ENCODE measurements around the gene SLC35F4. TPM values are rescaled to one million over a fixed set of nuclear protein-coding genes. Genes with fewer than 3 reads are reported as not detected.
"Not testable (repeated sequence)": the region's sequence is repeated elsewhere in the genome, so short reads cannot be mapped to it uniquely, and the experiment has no call there.

Gene SLC35F4
- total RNA-seq, 3 donors from 2014 or later: not detected

DNA sequence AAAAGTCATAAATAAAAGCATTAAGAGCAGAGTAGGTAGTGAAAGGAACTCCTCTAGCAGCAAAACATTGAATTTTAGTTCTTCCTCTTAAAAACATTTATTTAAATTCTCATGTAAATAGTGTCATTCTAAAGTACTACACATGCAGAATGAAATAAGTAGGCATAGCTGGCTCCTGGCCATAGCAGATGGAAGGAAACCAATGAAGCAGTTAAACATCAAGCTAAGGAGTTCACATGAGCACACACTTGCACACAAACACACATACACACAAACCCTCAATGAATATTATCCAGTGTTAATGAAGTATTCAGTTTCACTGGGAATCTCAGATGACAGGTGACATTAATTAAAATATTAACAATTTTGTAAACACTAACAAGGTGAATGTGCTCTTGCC is 69.3 kb downstream of the SLC35F4 start:
- Mint-ChIP-seq H3K4me3 (no peak overlapping the region), H3K36me3 (ENCODE audit: insufficient read depth) (no peaks in the 10 kb centered on the region), H3K27me3 (ENCODE audit: low read depth) (no peaks in the 10 kb centered on the region), H3K4me1 (ENCODE audit: low read depth) (no peaks in the 10 kb centered on the region), H3K9me3 (peaks cover 4% of the 10 kb centered on the region)
- ATAC-seq (no peak), DNase-seq (no peak)

DNA sequence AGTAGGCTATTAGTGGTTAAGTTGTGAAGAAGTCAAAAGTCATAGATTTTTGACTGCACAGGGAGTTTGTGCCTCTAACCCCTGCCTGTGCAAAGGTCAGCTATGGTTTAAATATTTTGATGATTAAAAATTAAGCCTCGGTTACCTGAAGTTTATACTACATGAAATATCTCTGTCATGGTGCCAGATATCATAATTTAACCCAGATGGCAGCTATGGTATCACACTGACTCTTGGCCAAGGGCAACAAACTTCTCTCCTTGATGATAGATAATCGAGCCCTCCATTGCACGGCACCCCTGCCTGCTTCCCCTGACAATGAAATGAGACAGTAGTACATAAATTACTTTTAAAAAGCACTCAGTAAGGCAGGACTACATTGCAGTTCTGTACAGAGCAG is 80.8 kb downstream of the SLC35F4 start:
- ATAC-seq (no peak), DNase-seq (no peak)
- peaks cover 22% of the 10 kb centered on the region for H3K9me3 Mint-ChIP-seq
- no peaks in the 10 kb centered on the region for H3K36me3 Mint-ChIP-seq (ENCODE audit: insufficient read depth)
- H3K4me1 Mint-ChIP-seq (ENCODE audit: low read depth): no peaks in the 10 kb centered on the region
- no peaks in the 10 kb centered on the region for H3K27me3 Mint-ChIP-seq (ENCODE audit: low read depth)
- no peak overlapping the region for H3K4me3 Mint-ChIP-seq

DNA sequence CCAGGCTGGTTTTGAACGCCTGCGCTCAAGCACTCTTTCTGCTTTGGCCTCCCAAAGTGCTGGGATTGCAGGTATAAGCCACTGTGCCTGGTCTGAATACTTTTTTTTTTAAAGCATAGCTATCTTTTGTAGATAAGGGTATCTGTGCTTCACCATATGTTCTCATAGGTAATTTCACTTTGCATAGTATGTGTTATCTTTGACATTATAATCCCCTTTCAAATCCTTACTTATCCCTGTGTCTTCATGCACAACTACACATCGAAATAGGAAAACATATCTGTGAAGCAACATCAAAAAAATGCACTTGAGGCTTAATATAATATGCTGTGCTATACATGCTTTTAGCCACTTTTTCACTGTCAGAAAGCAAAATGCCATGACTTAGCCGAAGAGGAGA is 94.1 kb downstream of the SLC35F4 start:
- H3K4me3 Mint-ChIP-seq: no peak overlapping the region
- H3K27me3 Mint-ChIP-seq (ENCODE audit: low read depth): peaks cover 7% of the 10 kb centered on the region
- no peaks in the 10 kb centered on the region for H3K36me3 Mint-ChIP-seq (ENCODE audit: insufficient read depth)
- no peaks in the 10 kb centered on the region for H3K4me1 Mint-ChIP-seq (ENCODE audit: low read depth)
- no peak for DNase-seq
- peaks cover 7% of the 10 kb centered on the region for H3K9me3 Mint-ChIP-seq
- no peak for ATAC-seq

DNA sequence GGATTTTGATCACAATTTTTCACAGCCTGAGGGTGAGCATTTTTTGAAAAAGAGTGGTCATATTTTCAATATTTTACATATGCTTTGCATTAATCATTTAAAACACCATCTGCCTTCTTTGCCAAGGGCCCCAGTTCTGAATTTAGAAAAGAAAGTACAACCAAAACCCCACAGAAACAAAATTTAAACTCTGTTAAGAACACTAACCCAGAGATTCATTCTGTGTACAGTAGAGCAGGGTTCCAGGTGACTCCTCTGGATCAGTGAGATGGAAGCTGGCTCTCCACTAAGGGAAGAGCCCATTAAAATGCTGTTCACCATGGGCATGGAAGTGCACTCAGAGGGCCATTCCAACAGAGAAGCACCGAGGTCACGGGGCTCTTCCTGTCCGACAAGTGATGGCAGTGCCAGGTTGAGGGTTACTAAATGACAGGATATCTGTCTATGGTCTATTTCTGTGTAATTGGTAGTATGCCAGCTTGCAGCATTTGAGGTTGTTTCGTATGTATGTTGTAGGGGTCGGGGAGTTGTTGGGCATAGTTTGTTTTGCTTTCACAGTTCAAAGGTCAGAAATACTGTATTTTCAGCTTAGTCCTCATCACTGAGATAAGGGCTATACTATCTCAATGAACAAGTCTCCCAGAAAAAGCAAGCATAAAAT is 95.9 kb downstream of the SLC35F4 start:
- Mint-ChIP-seq H3K4me3 (no peak overlapping the region), H3K36me3 (ENCODE audit: insufficient read depth) (no peaks in the 10 kb centered on the region), H3K27me3 (ENCODE audit: low read depth) (peaks cover 7% of the 10 kb centered on the region), H3K4me1 (ENCODE audit: low read depth) (no peaks in the 10 kb centered on the region), H3K9me3 (no peaks in the 10 kb centered on the region)
- ATAC-seq: no peak
- DNase-seq: no peak

DNA sequence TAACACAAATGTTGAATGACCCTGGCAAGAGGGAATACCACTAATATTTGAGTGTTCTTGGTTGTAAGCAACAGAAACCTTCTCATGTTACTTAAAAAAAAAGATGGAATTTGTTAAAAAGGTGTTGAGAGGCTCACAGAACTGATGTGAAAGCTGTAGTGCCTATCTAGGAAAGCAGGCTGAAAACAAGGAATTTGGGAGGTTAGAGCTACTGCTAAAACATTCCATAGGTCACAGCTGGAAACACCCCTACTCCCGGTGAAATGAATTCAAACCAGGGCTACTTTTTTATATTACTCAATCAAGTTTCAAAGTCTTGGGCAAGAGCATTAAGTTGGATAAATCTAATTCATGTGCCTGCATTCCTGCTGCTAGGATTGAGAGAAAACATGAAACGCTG is 104.1 kb downstream of the SLC35F4 start:
- Mint-ChIP-seq H3K4me3 (no peak overlapping the region), H3K4me1 (ENCODE audit: low read depth) (no peaks in the 10 kb centered on the region), H3K27me3 (ENCODE audit: low read depth) (no peaks in the 10 kb centered on the region), H3K9me3 (no peaks in the 10 kb centered on the region), H3K36me3 (ENCODE audit: insufficient read depth) (no peaks in the 10 kb centered on the region)
- DNase-seq: no peak
- no peak for ATAC-seq

DNA sequence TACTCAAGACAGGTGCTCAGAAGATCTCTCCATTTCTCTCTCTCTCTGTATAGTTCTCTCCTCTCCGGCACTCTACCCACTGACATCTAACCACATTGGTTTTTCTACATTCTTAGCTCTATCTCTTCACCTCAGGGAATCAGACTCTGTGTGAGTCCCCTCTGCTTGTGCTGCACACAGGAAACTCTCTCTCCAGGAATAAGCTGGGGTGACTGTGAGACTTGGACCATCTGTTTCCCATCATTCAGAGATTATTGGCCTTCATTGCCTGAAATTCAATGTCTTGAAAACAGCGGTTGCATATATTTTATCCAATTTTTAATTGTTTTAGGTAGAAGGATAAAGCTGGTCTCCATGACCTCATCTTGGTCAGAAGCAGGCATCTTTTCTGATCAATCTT is 105.0 kb downstream of the SLC35F4 start:
- Mint-ChIP-seq H3K27me3 (ENCODE audit: low read depth) (no peaks in the 10 kb centered on the region), H3K4me3 (no peak overlapping the region), H3K9me3 (no peaks in the 10 kb centered on the region), H3K4me1 (ENCODE audit: low read depth) (no peaks in the 10 kb centered on the region), H3K36me3 (ENCODE audit: insufficient read depth) (no peaks in the 10 kb centered on the region)
- DNase-seq: no peak
- no peak for ATAC-seq

DNA sequence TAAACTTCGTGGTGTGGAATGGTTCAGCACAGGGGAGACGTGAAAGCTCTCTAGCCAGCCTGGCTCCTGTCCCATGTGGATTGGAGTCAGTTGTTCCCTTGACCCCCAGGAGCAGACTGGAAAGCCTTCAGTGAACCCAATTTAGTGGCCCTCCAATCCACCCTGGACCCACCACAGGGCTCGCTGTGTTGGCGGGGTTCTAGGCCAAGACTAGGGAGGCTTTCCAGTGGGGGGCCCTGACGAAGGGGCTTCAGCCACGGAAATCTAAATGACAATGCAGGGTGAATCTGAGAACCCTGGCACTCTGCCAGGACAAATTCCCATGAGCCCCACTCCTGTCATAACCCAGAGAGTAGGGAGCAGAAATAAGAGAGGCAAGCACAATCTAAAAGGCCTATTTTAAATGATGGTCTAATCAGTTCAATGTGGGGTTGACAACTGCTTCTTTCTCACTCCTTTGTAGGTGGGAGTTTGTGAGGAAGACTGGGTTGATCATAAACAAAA is 110.8 kb downstream of the SLC35F4 start:
- no peak for DNase-seq
- no peaks in the 10 kb centered on the region for H3K36me3 Mint-ChIP-seq (ENCODE audit: insufficient read depth)

DNA sequence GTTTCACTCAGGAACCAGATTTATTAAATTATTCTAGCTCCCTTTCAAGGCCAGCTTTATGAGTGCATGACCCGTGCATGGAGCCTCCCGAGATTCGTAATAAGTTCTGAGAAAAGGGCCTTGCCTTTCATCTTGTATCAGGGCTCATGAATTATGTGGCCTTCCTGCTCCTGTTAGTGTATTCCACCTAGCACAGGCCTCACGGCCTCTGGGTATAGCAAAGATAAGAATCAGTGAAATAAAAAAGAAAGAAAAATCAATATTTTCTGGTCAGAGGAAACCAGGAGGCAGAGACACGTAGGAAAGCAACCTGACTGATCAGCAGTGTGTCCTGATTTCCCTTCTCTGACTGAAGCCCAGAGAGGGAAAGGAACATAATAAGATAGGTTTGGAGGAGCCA is 111.4 kb downstream of the SLC35F4 start:
- no peaks in the 10 kb centered on the region for H3K36me3 Mint-ChIP-seq (ENCODE audit: insufficient read depth)
- ATAC-seq: no peak
- peaks cover 3% of the 10 kb centered on the region for H3K27me3 Mint-ChIP-seq (ENCODE audit: low read depth)
- H3K4me1 Mint-ChIP-seq (ENCODE audit: low read depth): no peaks in the 10 kb centered on the region
- H3K9me3 Mint-ChIP-seq: no peaks in the 10 kb centered on the region
- no peak overlapping the region for H3K4me3 Mint-ChIP-seq
- no peak for DNase-seq

More for the DNA sequence above, 110.8 kb downstream of the SLC35F4 start:
- Mint-ChIP-seq H3K27me3 (ENCODE audit: low read depth) (peaks cover 3% of the 10 kb centered on the region), H3K9me3 (no peaks in the 10 kb centered on the region), H3K4me3 (no peak overlapping the region), H3K4me1 (ENCODE audit: low read depth) (no peaks in the 10 kb centered on the region)
- no peak for ATAC-seq

DNA sequence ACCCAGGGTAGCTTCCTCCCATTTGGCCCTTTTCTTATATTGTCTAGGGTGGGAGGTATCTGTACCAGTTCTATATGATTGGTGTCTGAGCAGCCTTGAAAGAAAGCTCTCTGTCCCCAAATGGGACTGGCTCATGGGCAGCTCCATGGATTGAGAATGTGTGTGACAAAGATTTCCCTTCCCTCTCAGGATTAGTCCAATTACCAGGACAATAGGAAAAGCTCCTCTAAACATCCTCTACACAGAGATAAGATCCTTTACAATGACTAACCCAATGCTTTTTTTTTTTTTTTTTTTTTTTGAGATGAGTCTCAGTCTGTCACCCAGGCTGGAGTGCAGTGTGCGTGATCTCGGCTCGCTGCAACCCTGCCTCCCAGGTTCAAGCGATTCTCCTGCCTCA is 112.1 kb downstream of the SLC35F4 start:
- DNase-seq (no peak), ATAC-seq (no peak)
- Mint-ChIP-seq H3K4me3 (no peak overlapping the region), H3K9me3 (no peaks in the 10 kb centered on the region), H3K27me3 (ENCODE audit: low read depth) (peaks cover 3% of the 10 kb centered on the region), H3K36me3 (ENCODE audit: insufficient read depth) (no peaks in the 10 kb centered on the region), H3K4me1 (ENCODE audit: low read depth) (no peaks in the 10 kb centered on the region)

DNA sequence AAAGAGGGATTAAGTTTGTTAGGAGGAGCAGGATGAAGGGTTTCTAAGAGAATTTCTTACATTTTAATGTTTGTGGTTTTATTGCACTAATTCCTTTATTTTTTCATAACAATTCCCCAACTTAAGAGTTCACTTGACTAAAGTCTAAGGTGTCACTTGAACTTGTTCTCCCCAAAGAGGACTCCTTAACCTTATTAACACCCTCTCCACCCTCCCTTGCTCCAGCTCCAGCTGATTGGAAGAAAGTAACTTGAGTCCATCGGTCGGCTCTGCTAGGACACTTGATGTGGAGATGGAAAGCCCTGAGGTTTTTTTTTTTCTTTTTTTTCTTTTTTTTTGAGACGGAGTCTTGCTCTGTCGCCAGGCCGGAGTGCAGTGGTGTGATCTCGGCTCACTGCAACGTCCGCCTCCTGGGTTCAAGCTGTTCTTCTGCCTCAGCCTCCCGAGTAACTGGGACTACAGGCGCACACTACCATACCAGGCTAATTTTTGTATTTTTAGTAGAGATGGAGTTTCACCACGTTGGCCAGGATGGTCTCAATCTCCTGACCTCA is 113.7 kb downstream of the SLC35F4 start:
- not testable (repeated sequence) for DNase-seq; ATAC-seq; H3K27me3 Mint-ChIP-seq (ENCODE audit: low read depth); H3K36me3 Mint-ChIP-seq (ENCODE audit: insufficient read depth); H3K4me1 Mint-ChIP-seq (ENCODE audit: low read depth); H3K9me3 Mint-ChIP-seq; H3K4me3 Mint-ChIP-seq

DNA sequence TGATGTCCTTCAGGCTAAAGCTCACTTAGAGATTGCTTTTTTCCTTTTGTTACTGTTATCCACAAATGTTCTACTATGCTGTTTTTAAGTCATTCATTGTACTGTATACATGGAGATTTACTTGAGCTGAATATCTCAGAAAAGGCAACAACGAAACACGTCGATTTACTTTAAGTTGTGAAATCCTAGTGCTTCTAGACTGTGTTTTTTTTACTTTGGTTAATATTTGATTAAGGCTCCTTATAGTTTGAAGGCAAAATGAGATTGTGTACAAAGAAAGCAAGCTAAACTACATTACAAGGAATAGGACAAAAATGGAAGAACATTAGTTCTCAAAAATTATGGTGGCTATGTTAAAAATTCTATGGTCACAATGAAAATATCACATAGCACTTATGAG is 114.5 kb downstream of the SLC35F4 start:
- Mint-ChIP-seq H3K36me3 (ENCODE audit: insufficient read depth) (no peaks in the 10 kb centered on the region), H3K4me1 (ENCODE audit: low read depth) (no peaks in the 10 kb centered on the region), H3K27me3 (ENCODE audit: low read depth) (peaks cover 3% of the 10 kb centered on the region), H3K9me3 (no peaks in the 10 kb centered on the region), H3K4me3 (no peak overlapping the region)
- ATAC-seq: no peak
- DNase-seq: no peak

DNA sequence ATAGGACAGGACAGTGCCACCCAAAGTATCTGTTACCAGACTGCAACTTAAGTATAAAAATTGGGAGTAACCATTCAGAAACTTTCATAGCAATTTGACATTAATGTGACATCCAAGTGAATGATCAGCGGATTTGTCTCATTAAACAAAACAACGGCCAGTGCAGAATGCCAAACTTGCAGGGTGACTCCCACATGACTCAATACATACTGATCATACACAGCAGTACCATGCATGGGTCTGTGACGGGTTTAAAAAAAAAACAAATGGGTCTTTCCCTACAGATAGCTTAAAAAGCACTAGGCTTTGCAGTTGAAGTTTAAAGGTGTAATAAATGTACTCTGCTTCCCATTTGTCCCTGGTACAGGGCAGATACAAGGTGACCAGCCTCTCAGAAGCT is 116.6 kb downstream of the SLC35F4 start:
- H3K9me3 Mint-ChIP-seq: no peaks in the 10 kb centered on the region
- peaks cover 3% of the 10 kb centered on the region for H3K27me3 Mint-ChIP-seq (ENCODE audit: low read depth)
- ATAC-seq (no peak), DNase-seq (no peak)
- no peaks in the 10 kb centered on the region for H3K4me1 Mint-ChIP-seq (ENCODE audit: low read depth)
- H3K36me3 Mint-ChIP-seq (ENCODE audit: insufficient read depth): no peaks in the 10 kb centered on the region
- no peak overlapping the region for H3K4me3 Mint-ChIP-seq

DNA sequence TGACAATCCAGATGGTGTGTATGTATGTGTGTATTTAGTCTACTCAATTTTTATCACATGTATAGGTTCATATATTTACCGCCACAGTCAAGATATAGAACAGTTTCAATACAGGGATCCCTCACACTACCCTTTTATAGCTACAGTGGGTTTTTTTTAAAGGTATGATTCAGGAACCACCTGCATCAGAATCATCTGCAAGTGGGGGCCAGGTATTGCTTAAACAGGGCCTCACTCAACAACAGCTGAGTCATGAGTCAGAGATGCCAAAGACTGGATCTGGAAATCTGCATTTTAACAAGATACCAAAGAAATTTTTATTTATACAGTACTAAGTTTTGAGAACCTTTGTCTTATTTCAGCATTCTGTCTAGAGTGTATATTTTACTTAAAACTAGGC is 117.6 kb downstream of the SLC35F4 start:
- no peaks in the 10 kb centered on the region for H3K9me3 Mint-ChIP-seq
- DNase-seq: no peak
- ATAC-seq: no peak
- peaks cover 2% of the 10 kb centered on the region for H3K27me3 Mint-ChIP-seq (ENCODE audit: low read depth)
- H3K4me3 Mint-ChIP-seq: no peak overlapping the region
- no peaks in the 10 kb centered on the region for H3K4me1 Mint-ChIP-seq (ENCODE audit: low read depth)
- no peaks in the 10 kb centered on the region for H3K36me3 Mint-ChIP-seq (ENCODE audit: insufficient read depth)

DNA sequence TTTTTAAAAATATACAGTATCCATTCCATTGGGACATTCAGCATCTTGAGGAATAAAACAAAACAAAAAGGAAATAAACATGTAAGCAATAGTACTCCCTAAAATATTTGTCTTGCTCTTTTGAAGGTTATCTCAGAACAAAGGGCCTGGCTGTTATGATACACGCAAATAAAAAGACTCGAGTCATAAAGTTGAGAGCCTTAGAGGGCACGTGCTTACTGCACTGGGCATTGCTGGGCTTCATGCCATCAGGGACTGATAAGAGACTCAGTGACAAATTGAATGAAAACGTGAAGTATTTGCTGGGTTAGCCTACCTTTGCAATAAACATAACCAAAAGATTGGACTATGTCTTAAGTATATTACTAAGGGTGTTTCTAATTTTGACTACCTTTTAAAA is 118.9 kb downstream of the SLC35F4 start:
- DNase-seq (no peak), ATAC-seq (no peak)
- Mint-ChIP-seq H3K27me3 (ENCODE audit: low read depth) (no peaks in the 10 kb centered on the region), H3K36me3 (ENCODE audit: insufficient read depth) (no peaks in the 10 kb centered on the region), H3K9me3 (peaks cover 3% of the 10 kb centered on the region), H3K4me3 (no peak overlapping the region), H3K4me1 (ENCODE audit: low read depth) (no peaks in the 10 kb centered on the region)

DNA sequence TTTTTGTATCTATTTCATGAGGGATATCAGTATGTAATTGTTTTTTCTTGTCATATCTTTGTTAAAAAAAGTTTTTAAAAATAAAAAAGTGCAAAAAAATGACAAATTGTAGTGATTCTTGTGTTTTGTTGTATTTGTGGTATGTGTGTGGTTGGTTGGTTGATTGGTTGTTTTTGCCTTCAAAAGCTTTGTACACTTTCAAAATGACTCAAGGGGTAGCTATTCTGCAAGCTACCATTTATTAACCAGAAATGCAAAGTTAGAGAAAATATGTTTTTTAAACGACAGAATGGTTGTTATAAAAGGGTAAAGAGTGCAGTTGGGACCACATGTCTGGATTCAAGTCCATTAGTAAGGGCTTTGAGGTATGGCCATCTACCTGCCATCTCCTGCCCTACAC is 119.3 kb downstream of the SLC35F4 start:
- Mint-ChIP-seq H3K4me1 (ENCODE audit: low read depth) (no peaks in the 10 kb centered on the region), H3K9me3 (peaks cover 4% of the 10 kb centered on the region), H3K4me3 (no peak overlapping the region), H3K27me3 (ENCODE audit: low read depth) (no peaks in the 10 kb centered on the region), H3K36me3 (ENCODE audit: insufficient read depth) (no peaks in the 10 kb centered on the region)
- DNase-seq: no peak
- no peak for ATAC-seq
